Omental fat pad (tissue), 4 donors: ENCODE results near the gene LYG1. TPM values are rescaled to one million over a fixed set of nuclear protein-coding genes. Genes with fewer than 3 reads are reported as not detected.
"Not testable (repeated sequence)": the region's sequence is repeated elsewhere in the genome, so short reads cannot be mapped to it uniquely, and the experiment has no call there.

Experiments
- ATAC-seq: fragments of 150-250 bp; one replicate; pipeline ENCODE4 v1.9.1; 2016; ENCODE audit warnings: mild to moderate bottlenecking, moderate library complexity; ENCODE audit not compliant: low FRiP score
- DNase-seq: peaks from one replicate; pipeline ENCODE4 v3.0.0-alpha.2; 2019; ENCODE audit warnings: low spot score
- CTCF ChIP-seq, 3 donors: fragments of 450-650 bp; IDR thresholded peaks; one replicate each; pipeline ENCODE4 v1.5.1; 2016 to 2017; ENCODE audit warnings: antibody characterized with exemption in 3 of 3, mild to moderate bottlenecking in 3 of 3, moderate library complexity in 2 of 3
- total RNA-seq, 4 donors: library from RNA; depleted of rRNA; stranded (reverse); fragments of >200 nt; gene quantifications; one replicate each; pipeline ENCODE4 v1.1.0, GENCODE V29; 2016

Gene LYG1
- total RNA-seq, 4 donors from 2014 or later = 1.0 to 1.1 (median 1.1) TPM; not detected in 1

- DNase-seq (peak; percentile 72), ATAC-seq (peak; percentile 92)
- no peak for TF ChIP-seq CTCF (IDR thresholded peaks at IDR 0.05)
Measured at GRCh38 chr2:99337113-99338028, 36.4 kb upstream of the LYG1 start, which contains the start of gene EIF5B. Gene EIF5B (plus strand): TSS chr2:99337389. CDS start chr2:99337555, 166 bp downstream.

- ATAC-seq = no peak
- no peak for TF ChIP-seq CTCF (IDR thresholded peaks at IDR 0.05)
- DNase-seq = no peak
Measured at GRCh38 chr2:99336804-99337112, 35.8 kb upstream of the LYG1 start.

GRCh38 chr2:99335911-99336803, 35.2 kb upstream of the LYG1 start, which contains the start of gene TXNDC9:
Gene TXNDC9 (minus strand): TSS chr2:99336333. CDS start chr2:99333210, 3,123 bp downstream.
- no peak for TF ChIP-seq CTCF (IDR thresholded peaks at IDR 0.05)
- ATAC-seq = peak; percentile 97

GRCh38 chr2:99325384-99325783, 24.4 kb upstream of the LYG1 start:
- ATAC-seq = no peak
- TF ChIP-seq CTCF (IDR thresholded peaks at IDR 0.05) = no peak
- DNase-seq = no peak

More at GRCh38 chr2:99335911-99336803, 35.2 kb upstream of the LYG1 start, which contains the start of gene TXNDC9:
- peak; percentile 93 for DNase-seq

GRCh38 chr2:99317873-99318200, 16.8 kb upstream of the LYG1 start:
- DNase-seq, ATAC-seq: not testable (repeated sequence)

- DNase-seq (no peak), ATAC-seq (no peak)
- TF ChIP-seq CTCF (IDR thresholded peaks at IDR 0.05) = no peak
Measured at GRCh38 chr2:99317161-99317872, 16.3 kb upstream of the LYG1 start.

GRCh38 chr2:99299580-99299979, 1.4 kb downstream of the LYG1 start:
- ATAC-seq (no peak), DNase-seq (no peak)
- no peak for TF ChIP-seq CTCF (IDR thresholded peaks at IDR 0.05)
